G401.6 (cell line): ENCODE measurements around the gene FAM13A.

Experiments
- FAIRE-seq: peaks from 2 replicates; lab custom pipeline; 2012; peaks lifted over from hg19 to GRCh38; lab: Jason Lieb, UNC

FAM13A gene

DNA sequence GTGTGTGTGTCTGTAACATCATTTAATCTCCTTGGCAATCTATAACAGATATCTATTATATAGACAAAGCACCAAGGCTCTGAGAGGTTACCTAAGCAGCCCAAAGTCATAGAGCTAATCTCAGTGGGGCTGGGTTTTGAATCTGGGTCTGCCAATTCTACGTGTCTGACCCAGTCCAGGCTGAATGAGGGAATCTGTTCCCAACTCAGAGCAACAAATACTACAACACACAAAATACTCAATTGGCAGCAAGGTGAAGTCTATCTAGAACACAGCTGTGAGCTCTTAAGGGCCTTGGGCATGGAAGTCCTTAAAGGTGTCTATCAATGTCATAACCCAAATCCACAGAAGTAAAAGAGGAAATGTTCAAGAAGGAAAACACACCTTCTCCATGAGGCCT lies 311.8 kb downstream of the FAM13A start:
- no peak for FAIRE-seq

DNA sequence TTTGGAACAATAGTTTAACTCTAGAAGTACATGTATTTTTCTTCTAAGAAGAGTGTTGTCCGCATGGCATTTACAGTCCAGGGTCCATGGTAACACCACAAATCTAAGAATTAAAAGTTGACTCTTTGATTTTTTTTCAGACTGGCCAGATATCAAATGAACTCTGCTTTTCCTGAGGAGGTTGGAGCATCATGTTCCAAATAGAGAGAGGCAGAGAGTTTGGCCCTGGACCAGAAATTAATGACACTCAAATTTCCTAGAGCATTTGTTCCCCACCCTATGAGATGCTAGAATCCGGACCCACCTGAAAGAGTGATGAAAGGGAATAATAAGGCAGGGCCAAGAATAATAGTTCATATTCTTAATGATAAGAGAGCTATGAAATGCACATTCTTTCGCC lies 312.4 kb downstream of the FAM13A start:
- no peak for FAIRE-seq

DNA sequence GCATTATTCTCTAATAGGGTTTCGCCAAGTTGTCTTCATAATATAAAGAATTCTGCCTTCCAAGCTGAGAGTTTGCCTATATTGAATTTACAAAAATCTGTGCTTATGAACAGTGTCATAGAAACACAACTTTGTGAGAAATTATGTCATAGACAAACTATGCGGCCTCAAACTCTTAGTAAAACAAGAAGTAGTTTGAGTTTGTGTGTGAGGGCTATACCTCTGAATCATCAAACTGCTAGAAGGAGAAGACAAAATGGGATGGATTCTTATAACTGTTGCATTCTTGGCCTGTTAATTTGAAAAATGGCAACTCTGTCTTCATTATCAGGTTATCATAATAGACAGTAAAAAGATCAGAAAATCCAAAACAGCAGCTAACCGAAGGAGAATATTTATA lies 313.3 kb downstream of the FAM13A start:
- no peak for FAIRE-seq

DNA sequence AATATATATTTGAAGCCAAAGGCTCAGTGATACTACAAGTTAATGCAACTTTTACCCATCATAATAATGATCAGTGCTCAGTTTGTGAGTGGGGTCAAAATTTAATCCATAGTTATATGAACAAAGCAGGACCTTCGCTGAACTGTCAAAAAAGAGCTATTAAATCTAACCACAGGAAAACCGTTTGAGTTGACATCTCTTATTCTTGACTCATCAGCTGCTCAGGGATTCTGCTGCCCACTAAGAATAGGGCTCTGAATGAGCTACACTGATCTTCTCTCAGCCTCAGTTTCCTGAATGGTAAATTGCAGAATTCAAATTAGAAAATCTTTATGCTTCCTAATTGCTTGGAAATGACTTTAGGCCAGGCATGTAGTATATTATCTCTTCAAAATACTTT lies 314.4 kb downstream of the FAM13A start:
- no peak for FAIRE-seq

DNA sequence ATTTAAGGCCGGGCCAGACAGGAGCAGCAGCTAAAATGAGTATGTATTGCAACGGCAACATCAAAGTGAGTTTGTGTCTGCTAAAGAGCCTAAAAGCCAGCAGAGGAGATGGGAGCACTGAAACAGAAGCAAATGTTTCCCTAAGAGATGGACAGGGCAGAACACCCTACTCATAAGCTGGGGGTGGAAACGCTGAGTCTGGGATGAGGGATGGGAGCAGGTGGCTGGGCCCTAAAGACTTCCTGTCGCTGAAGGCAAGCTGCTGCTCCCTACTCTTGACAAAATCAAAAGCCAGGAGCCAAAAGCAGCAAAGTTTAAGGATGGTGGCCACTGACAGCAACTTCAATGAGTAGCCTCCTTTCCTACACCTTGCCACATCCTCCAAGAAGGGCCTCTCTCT lies 318.8 kb downstream of the FAM13A start:
- FAIRE-seq = no peak

DNA sequence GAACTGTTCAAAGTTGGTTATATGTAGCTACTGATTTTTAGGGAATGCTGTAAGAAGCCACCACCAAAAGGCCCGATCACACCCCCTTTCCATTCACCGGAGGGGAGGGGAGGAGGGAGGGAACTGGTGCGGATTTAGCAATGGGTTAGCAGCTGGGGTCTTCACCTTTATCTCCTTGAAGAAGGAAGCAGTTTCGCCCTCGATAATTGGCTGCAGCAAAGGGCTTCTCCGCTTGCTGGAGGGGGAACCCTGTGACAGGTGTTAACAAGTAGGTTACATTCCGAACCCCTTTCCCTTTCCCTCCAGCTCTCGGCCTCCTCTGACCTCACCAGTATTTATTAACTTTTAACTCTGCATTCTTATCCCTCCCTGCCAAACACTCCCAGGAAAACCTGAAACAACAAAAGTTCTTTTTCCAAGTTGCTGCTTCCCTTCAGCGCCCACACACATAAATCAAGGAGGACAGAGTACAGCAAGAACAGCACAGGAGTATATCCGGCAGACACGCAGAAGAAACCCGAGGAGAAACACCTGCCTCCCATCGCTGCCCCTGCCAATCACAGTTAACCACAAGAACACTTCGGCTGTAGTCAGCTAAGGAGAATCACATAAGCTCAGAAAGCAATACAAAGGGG lies 319.6 kb downstream of the FAM13A start:
- FAIRE-seq = no peak

DNA sequence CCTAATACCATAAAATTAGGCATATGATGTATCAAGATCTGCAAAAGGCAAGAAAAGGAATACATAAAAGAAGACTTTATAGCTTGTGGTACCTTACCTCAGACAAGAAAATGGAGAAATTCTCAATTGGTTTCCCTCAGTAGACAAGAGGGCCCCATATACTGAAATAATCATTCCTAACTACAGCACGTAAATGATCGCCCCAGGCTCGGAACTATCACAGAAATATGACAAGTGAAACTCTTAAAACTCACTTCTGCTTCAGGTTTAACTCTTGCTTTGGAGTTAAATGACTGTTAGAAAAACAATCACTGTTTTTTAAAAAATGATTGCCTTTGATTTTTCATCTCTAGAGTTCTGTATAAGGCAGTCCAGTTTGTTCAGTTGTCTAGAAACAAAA lies 320.7 kb downstream of the FAM13A start:
- FAIRE-seq = no peak

DNA sequence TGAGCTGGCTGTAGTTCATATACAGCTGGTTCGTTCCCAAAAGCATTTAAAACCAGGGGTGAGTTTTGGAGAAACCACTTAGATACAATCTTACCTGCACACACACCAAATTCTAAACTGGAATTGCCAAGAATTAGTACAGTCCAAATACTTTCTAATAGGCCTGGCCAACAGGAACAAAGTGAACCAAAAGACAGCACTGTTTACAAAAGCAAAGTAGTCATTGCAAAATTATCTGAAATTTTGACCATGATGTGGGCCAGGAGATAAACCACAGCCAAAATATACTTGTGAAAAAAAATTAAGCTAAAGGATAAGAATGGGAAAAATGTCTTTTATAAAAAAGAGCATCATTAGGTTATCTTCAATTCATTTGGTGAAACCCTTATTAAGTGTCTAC lies 321.4 kb downstream of the FAM13A start:
- no peak for FAIRE-seq

DNA sequence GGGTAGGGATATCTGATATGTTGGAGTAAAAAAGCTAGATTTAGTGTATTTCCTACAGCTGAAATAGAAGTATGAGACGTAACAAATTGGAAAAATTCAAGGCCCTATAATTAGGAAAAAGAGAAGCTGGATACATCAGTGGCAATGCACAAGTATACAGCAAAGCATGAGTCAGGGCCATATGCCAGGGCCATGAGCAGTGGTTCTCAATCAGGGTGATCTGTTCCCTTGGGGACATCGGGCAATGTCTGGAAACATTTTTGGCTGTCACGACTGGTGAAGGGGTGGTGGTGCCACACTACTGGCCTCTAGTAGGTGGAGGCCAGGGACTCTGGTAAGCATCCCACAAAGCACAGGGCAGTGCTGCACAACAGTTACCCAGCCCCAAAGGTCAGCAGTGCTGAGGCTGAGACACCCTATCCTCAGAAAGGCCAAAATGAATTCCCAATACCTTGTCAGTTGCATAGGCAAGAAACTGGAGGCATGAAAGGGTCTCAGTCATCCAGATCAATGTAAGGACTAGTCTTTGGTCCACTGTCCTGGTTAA lies 322.5 kb downstream of the FAM13A start:
- no peak for FAIRE-seq

DNA sequence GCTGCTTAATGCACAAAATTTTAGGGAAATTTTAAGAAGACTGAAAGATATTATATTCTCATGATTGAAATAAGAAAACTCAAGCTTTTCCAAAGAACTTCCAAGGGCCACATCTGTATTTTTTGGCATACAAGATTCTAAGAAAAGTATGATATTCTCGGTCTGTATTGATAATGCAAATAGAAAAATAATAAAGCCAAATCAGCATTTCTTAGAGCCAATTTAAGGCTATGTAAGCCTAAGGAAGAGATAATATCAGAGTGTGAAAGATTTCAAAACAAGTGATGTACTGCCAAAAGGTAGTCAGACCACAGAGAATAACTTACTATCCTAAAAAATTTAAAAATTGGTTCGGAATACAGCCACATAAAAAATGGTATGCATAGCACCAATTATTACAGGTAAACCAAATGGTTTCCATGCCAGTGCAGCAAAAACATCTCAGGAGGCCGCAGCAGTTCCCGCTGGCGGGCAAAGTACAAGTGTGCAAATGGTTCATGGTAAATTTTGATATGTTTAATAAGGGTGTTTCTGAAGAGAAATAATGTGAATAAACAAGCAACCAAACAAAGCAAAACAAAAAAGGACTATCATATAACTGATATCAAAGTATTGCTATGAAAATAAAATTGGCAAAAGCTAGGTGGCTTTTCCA lies 324.1 kb downstream of the FAM13A start:
- FAIRE-seq = no peak

DNA sequence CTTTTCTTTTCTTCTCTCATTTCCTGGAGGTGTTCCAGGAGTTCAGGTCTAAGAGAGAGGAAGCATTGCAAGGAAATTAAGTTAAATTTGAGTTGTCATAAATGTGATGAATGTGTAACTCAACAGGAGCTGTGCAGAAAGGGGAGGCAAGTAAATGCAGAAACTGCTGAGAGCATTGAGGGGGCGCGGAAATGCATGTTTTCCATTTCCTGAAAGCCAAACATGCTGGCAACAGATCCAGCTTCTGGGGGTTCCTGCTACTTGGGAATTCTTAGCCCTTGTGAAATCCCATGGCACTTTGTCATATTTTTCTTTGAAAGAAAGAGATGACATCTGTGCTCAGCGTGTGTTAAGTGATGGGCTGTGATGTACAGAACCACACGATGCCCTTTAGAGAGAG lies 325.6 kb downstream of the FAM13A start:
- no peak for FAIRE-seq

DNA sequence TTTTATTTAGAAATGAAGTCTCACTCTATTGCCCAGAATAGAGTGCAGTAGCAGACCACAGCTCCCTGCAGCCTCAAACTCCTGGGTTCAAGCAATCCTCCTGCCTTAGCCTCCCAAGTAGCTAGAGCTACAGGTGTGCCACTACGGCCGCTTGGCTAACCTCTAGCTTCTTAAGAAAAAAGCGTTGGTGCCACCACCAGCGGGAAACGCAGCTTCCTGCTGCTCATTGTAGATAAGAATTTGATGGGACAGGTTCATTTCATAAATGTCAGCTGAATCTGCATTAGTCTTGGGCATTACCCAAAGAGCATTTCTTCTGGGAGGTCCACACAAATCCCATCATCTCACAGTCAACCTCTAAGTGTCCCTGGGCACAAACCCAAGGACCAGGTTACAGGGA lies 326.2 kb downstream of the FAM13A start:
- no peak for FAIRE-seq

DNA sequence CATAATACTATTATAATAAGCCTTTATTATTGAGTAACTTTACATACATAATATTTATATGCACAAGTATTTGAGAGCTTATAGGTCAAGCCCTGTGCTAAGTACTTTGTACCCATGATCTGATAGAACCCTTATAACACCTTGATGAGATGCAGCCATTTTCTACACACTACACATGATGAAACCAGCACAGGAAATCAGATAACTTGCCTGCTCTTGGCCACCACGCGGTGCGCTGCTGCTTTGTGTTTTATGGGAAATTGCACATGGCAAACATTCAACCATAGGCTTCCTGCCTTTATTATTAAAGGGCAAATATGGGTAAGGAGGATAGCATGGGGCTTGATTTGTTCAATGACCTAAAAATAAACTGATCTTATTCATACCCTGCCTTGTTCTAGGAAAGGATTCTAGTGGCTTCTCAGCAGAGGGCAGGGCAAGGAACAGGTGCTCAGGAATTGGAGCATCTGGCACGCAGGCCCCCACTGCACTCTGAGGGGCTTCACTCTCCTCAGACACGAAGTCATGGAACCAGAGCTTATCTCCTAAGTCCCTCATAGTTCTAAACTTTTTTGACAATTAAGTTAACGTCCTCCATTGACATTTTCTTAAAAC lies 327.7 kb downstream of the FAM13A start:
- no peak for FAIRE-seq

DNA sequence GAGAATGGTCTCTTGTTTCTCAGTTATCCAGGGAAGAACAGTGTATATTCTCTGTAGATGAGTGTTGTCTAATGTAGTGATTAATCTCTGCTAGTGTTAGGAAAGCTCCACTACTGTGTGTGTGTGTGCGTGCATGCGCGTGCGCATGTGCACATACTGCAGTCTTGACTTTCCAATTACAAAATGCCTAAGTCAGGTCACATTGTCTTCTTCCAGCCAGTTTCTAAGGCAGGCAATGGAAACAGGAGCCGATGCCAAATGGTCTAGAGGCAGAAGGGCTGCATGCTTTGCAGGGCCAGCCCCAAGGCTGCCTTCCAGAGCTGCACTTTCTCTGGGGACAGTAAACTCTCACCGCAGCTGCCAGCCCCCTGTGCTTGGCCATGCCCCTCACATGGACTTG lies 328.8 kb downstream of the FAM13A start:
- FAIRE-seq = no peak

DNA sequence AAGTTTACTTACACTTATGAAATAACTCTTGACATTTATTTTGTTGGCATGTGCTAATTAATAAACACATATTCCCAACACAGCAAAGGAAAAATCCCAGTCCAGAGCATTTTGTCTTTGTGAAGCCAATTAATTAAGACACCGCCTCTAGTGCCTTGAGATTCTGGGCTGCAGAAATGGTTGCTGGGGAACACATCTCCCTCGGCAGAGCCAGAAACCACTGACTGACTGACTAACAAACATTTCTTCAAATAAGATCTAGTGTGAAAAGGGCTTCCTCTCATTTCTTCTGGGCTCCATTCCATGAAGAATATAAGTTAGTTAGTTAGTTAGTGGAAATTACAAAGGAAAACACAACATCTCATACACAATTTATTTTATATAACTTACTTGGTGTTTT lies 331.0 kb downstream of the FAM13A start:
- FAIRE-seq = no peak

DNA sequence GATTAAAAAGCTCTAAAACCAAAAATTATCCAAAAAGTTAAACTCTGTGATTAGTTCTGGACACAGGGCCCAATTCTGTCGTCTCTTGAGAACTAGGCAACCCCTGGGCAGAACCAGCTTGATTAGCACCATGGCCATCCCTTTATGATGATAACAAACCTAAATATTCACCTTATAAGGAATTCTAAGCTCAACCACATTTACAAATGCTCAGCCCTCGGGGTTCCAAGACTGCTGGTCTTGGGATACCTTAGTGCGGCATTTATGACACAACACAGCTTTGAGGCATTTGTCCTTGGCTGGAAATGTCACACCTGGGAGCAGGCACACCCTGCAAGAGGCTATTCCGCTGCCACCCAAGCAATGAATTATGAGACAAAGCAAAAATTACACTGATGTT lies 331.8 kb downstream of the FAM13A start:
- no peak for FAIRE-seq

DNA sequence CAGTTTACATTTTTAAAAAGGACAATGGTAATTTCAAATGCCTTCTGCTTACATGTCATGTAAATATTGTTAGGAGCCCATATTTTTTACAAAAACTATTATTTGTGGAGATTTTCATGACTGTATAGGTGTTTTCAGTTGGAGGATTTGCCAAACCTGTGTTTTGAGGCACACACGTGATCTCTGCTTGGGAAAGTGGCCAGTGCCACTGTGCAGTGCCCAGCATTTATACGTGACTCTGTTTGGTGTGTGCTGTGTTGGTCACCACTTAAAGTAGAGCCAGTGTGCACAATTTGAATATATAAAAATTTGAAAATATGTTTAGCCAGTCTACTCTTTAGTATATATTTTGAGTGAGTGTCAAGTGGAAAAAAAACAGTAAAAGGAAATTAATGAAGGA lies 332.6 kb downstream of the FAM13A start:
- no peak for FAIRE-seq

DNA sequence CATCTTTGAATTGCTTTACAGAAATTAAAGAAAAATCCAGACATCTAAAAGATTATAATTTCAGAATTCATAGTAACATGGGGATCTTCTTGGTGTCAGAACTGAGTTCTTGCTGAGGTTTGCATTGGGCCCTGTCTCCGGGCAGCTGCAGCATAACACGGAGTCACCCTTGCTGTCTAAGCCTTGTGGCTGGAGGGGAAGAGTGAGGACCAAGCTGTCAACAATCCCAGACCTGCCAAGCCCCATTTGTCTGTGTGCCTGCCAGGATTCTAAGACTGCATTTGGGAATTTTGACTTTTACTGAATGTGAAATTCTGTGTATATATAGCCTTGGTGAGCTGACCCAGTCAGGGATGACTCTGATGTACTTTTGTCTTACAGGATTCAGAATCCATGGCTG lies 334.2 kb downstream of the FAM13A start:
- no peak for FAIRE-seq

DNA sequence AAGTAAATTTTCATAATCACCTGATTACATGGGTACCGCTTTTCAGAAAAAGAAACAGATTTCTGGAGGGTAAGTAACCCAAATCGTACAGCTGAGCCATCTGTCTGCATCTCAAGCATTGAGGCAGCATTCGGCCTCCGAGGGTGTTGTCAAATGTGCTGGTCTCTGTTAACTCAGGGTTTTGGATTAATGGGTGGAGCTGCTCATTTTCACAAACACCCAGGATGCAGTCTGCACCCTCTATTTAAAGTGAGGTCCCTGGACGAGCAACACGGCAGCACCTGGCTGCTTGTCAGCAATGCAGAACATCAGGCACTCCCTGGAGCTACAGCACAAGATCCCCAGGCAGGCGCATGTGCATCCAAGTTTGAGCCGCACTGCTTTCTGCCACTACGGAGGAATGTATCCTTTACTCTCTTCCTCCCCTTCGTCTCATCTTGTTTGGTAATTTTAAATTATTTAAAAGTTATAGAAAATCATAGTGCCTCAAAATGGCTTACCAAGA lies 334.7 kb downstream of the FAM13A start:
- no peak for FAIRE-seq

DNA sequence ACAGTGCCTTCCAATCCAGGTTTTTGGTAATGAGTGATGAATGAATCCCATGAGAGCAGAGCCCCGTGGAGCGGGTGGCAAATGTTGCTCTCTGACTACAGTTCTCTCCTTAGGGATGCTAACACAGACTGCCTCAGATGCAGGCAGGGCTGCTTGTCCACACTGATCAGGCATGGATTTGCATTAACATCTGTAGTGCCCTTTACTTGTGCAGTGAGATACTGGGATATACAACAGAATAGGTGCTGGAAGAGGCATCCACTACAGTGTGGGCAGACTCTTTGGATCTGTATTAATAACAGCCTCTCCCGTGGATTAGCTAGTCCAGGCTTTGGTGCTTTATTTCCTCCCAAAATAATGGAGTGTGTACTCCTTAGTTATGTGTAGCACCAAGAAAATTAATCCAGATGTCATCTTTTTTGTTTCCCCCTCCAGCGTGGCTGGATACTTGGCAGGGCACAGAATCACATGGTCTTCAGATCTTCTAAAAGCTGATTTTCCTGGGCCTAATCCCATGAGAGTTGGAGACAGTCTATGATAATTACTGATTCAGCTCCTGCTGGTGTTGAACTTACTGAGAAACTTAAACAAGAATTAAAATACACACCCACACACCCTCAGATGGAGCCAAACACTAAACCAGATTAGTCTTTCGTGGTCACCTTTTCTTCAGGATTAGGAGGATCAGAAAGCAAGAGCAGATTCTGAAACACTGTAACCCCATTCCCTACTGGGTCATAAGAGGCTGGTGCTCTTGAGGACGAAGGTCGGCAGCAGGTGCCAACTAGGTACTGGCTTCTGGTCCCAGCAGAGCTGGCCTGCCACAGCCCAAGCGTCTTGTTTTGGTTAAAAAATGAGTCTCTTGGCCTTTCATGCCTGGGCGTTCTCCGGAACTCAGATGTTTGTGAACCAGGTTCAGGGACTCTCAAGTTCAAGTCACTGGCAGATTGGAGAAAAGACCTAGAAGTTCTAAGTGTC lies 336.2 kb downstream of the FAM13A start:
- FAIRE-seq = no peak

DNA sequence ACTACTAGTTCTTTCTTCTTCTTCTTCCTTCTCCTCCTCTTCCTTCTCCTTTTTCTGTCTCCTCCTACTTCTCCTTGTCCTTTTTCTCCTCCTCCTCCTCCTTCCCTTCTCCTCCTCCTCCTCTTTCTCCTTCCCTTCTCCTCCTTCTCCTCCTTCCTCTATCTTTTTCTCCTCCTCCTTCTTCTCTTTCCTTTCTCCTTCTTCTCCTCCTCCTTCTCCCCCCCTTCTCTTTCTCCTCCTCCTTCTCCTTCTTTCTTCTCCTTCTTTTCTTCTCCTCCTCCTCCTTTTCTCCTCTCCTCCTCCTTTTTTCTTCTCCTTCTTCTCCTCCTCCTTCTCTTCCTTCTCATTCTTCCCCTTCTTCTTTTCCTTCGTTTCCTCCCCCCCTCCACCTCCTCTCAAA lies 337.6 kb downstream of the FAM13A start:
- FAIRE-seq = no peak

DNA sequence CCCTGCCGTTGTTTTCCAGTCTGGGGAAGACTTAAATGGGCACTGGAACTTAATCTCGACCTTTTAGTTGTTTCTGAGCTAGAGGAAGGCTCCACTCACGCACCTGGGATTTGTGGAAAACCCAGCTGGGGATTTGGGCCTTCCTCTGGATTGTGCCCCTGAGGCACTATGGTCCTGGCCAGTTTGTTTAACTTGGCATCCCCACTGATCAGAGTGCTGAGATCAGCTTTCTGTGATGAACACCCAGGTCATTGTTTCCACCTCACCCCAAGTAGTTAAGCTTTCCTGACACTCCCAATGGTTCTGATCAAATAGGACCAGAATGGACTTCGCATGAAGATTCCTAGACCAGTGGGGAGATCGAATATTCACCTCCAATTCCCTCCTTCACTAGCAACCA lies 338.9 kb downstream of the FAM13A start:
- no peak for FAIRE-seq
